H1 (cell line): Measurements from ENCODE around the gene SOAT2. TPM values are rescaled to one million over a fixed set of nuclear protein-coding genes. Genes with fewer than 3 reads are reported as not detected.
A peak's percentile ranks its signal among the peaks of the same experiment; 100 is the strongest.

ENCODE experiments used
- CTCF ChIA-PET: fragments of 300-600 bp; sonication (Branson Sonifier 250); formaldehyde crosslinking; loops from one replicate; lab custom pipeline; 2021; ENCODE audit not compliant: partially characterized antibody; lab: Charles Lee
- POLR2A ChIA-PET: fragments of 300-600 bp; sonication (Branson Sonifier 250); formaldehyde crosslinking; loops from one replicate; lab custom pipeline; 2021; ENCODE audit warnings: inconsistent platforms; ENCODE audit not compliant: partially characterized antibody; lab: Charles Lee
- DNase-seq, 2 experiments: peaks; one replicate each; pipeline versions ENCODE4 v3.0.0 to v3.0.0-alpha.2; 2010 to 2022; ENCODE audit warnings: low spot score in 2 of 2, low read depth in 1 of 2, mixed read lengths in 1 of 2
- FAIRE-seq: peaks from 2 replicates; lab custom pipeline; 2011; peaks lifted over from hg19 to GRCh38; lab: Jason Lieb, UNC
- H2AFZ ChIP-seq: 2 replicates; pipeline ENCODE4 v1.8.1; 2012; ENCODE audit warnings: low read length, inconsistent platforms
- H2AK5ac ChIP-seq: 2 replicates; pipeline ENCODE4 v1.6.1; 2013; ENCODE audit warnings: low read depth, low read length
- H2BK120ac ChIP-seq: replicated peaks from 2 replicates; pipeline ENCODE3; 2013; ENCODE audit warnings: low read depth, low read length, inconsistent platforms
- H2BK12ac ChIP-seq: 2 replicates; pipeline ENCODE4 v1.6.1; 2013; ENCODE audit warnings: low read depth, low read length
- H2BK15ac ChIP-seq: 2 replicates; pipeline ENCODE4 v1.6.1; 2013; ENCODE audit warnings: low read length
- H2BK20ac ChIP-seq: 2 replicates; pipeline ENCODE4 v1.6.1; 2013; ENCODE audit warnings: low read length
- H2BK5ac ChIP-seq: 2 replicates; pipeline ENCODE4 v1.6.1; 2013; ENCODE audit warnings: low read depth, low read length
- H3K14ac ChIP-seq: 2 replicates; pipeline ENCODE4 v1.6.1; 2013; ENCODE audit warnings: inconsistent platforms; ENCODE audit not compliant: insufficient read length
- H3K18ac ChIP-seq: 2 replicates; pipeline ENCODE4 v1.6.1; 2013; ENCODE audit warnings: low read length; ENCODE audit errors: extremely low read depth
- H3K23ac ChIP-seq: 2 replicates; pipeline ENCODE4 v1.6.1; 2013; ENCODE audit warnings: inconsistent platforms; ENCODE audit not compliant: insufficient read length
- H3K23me2 ChIP-seq: 2 replicates; pipeline ENCODE4 v1.6.1; 2013; ENCODE audit warnings: low read depth, low read length
- H3K27ac ChIP-seq: 2 replicates; pipeline ENCODE4 v1.6.1; 2011; ENCODE audit warnings: low read depth, low read length, inconsistent platforms
- H3K27me3 ChIP-seq, 4 experiments: replicated peaks in 1 of 4; 1 replicate in 1 of 4; 2 replicates in 3 of 4; pipeline versions ENCODE4 v1.6.1 to v1.8.1; 2011 to 2013; ENCODE audit warnings: low read length in 3 of 4, mild to moderate bottlenecking in 3 of 4, inconsistent platforms in 2 of 4, mixed read lengths in 2 of 4, moderate library complexity in 1 of 4; ENCODE audit not compliant: control insufficient read depth in 3 of 4, insufficient read depth in 3 of 4; ENCODE audit errors: extremely low read depth in 1 of 4
- H3K36me3 ChIP-seq, 4 experiments: 2 replicates each; pipeline versions ENCODE4 v1.6.1 to v1.8.1; 2011 to 2013; ENCODE audit warnings: mild to moderate bottlenecking in 4 of 4, low read length in 3 of 4, moderate library complexity in 2 of 4, control low read depth in 1 of 4, inconsistent platforms in 1 of 4; ENCODE audit not compliant: insufficient read depth in 4 of 4, control insufficient read depth in 2 of 4
- H3K4ac ChIP-seq: replicated peaks from 2 replicates; pipeline ENCODE3; 2013; ENCODE audit warnings: low read length, low read depth, mixed read lengths, inconsistent platforms; ENCODE audit not compliant: insufficient read length
- H3K4me1 ChIP-seq, 4 experiments: replicated peaks in 1 of 4; 1 replicate in 1 of 4; 2 replicates in 3 of 4; pipeline versions ENCODE4 v1.6.1 to v1.8.1; 2011 to 2013; ENCODE audit warnings: low read length in 3 of 4, inconsistent platforms in 2 of 4, mixed read lengths in 1 of 4; ENCODE audit not compliant: insufficient read depth in 4 of 4, control insufficient read depth in 3 of 4
- H3K4me2 ChIP-seq, 2 experiments: 2 replicates each; pipeline versions ENCODE4 v1.6.1 to v1.8.1; 2011 to 2013; ENCODE audit warnings: low read depth in 2 of 2, low read length in 2 of 2, control low read depth in 1 of 2, inconsistent platforms in 1 of 2, mild to moderate bottlenecking in 1 of 2; ENCODE audit not compliant: insufficient read depth in 1 of 2
- H3K4me3 ChIP-seq, 4 experiments: fragments of 200-600, 300-600 bp in 1 of 4; sonication (generic), shearing (Covaris generic), sonication (Bioruptor Twin) in 1 of 4; 2 replicates each; pipeline versions ENCODE4 v1.5.1 to v1.8.1; 2011 to 2016; ENCODE audit warnings: low read length in 4 of 4, low read depth in 3 of 4, control low read depth in 2 of 4, inconsistent platforms in 2 of 4, mild to moderate bottlenecking in 2 of 4, mixed read lengths in 1 of 4, moderate library complexity in 1 of 4; ENCODE audit not compliant: insufficient read depth in 2 of 4; ENCODE audit errors: extremely low read depth in 1 of 4
- H3K56ac ChIP-seq: replicated peaks from 2 replicates; pipeline ENCODE3; 2013; ENCODE audit warnings: low read depth, mild to moderate bottlenecking, mixed read lengths, low read length, inconsistent platforms; ENCODE audit not compliant: insufficient read length
- H3K79me1 ChIP-seq: 2 replicates; pipeline ENCODE4 v1.6.1; 2013; ENCODE audit warnings: low read depth, low read length, control low read depth
- H3K79me2 ChIP-seq, 2 experiments: 2 replicates each; pipeline versions ENCODE4 v1.6.1 to v1.8.1; 2012 to 2013; ENCODE audit warnings: low read length in 2 of 2, mild to moderate bottlenecking in 2 of 2, inconsistent platforms in 1 of 2; ENCODE audit not compliant: insufficient read depth in 2 of 2, control insufficient read depth in 1 of 2
- H3K9ac ChIP-seq, 4 experiments: replicated peaks in 1 of 4; 1 replicate in 1 of 4; 2 replicates in 3 of 4; pipeline versions ENCODE4 v1.6.1 to v1.8.1; 2011 to 2013; ENCODE audit warnings: low read depth in 3 of 4, low read length in 3 of 4, control low read depth in 2 of 4, mild to moderate bottlenecking in 2 of 4, moderate library complexity in 2 of 4, inconsistent platforms in 1 of 4; ENCODE audit errors: extremely low read depth in 1 of 4
- H3K9me3 ChIP-seq, 2 experiments: 2 replicates each; pipeline versions ENCODE4 v1.6.1 to v1.8.1; 2012 to 2013; ENCODE audit warnings: mild to moderate bottlenecking in 2 of 2, moderate library complexity in 2 of 2, control low read depth in 1 of 2, inconsistent platforms in 1 of 2, low read depth in 1 of 2, low read length in 1 of 2, mixed read lengths in 1 of 2; ENCODE audit not compliant: insufficient read depth in 2 of 2
- H4K20me1 ChIP-seq, 2 experiments: replicated peaks in 1 of 2; 2 replicates each; pipeline versions ENCODE3 to v1.8.1; 2011 to 2013; ENCODE audit warnings: inconsistent platforms in 2 of 2, low read length in 2 of 2, mild to moderate bottlenecking in 1 of 2; ENCODE audit not compliant: insufficient read depth in 2 of 2, control insufficient read depth in 1 of 2
- H4K5ac ChIP-seq: 2 replicates; pipeline ENCODE4 v1.6.1; 2013; ENCODE audit warnings: low read length, low read depth, mixed read lengths, inconsistent platforms; ENCODE audit not compliant: insufficient read length
- H4K8ac ChIP-seq: 2 replicates; pipeline ENCODE4 v1.8.0; 2013; ENCODE audit warnings: mild to moderate bottlenecking, moderate library complexity, low read length, inconsistent platforms; ENCODE audit not compliant: insufficient read depth; ENCODE audit errors: extremely low read depth
- H4K91ac ChIP-seq: replicated peaks from 2 replicates; pipeline ENCODE3; 2013; ENCODE audit warnings: low read length, mixed read lengths, inconsistent platforms; ENCODE audit not compliant: insufficient read length
- ASH2L ChIP-seq: fragments of 200-600, 300-600 bp; sonication (generic); IDR thresholded peaks from one replicate; pipeline ENCODE4 v1.7.1; 2017; ENCODE audit warnings: low read length
- BACH1 ChIP-seq: IDR thresholded peaks from 2 replicates; pipeline ENCODE4 v1.6.1; 2012; ENCODE audit warnings: low read length, improper control_type of control experiment
- CBX5 ChIP-seq: fragments of 300-800, 300-1000 bp; sonication (generic); IDR thresholded peaks from 2 replicates; pipeline ENCODE4 v1.7.1; 2016; ENCODE audit warnings: antibody characterized with exemption, low read length, low read depth
- EGR1 ChIP-seq: IDR thresholded peaks from 2 replicates; pipeline ENCODE4 v1.6.1; 2011; ENCODE audit warnings: low read depth, low read length, borderline replicate concordance
- HDAC2 ChIP-seq, 2 experiments: fragments of 300-600 bp in 1 of 2; sonication (generic) in 1 of 2; IDR thresholded peaks; 2 replicates each; pipeline ENCODE4 v1.6.1; 2011 to 2012; ENCODE audit warnings: low read depth in 2 of 2, low read length in 2 of 2, mild to moderate bottlenecking in 2 of 2, moderate library complexity in 2 of 2, borderline replicate concordance in 1 of 2, inconsistent platforms in 1 of 2
- KDM4A ChIP-seq: IDR thresholded peaks from one replicate; pipeline ENCODE4 v1.7.1; 2012; ENCODE audit warnings: low read depth, mild to moderate bottlenecking, moderate library complexity, low read length, inconsistent platforms; ENCODE audit not compliant: severe bottlenecking
- PHF8 ChIP-seq: fragments of 200-600 bp; sonication (generic); conservative IDR thresholded peaks from 2 replicates; pipeline ENCODE4 v1.7.1; 2012; ENCODE audit warnings: low read depth, mild to moderate bottlenecking, inconsistent platforms, low read length, moderate library complexity
- SAP30 ChIP-seq: fragments of 300-600 bp; sonication (generic); IDR thresholded peaks from 2 replicates; pipeline ENCODE4 v1.7.1; 2012; ENCODE audit warnings: low read length, moderate library complexity, mild to moderate bottlenecking, inconsistent platforms; ENCODE audit not compliant: insufficient read depth, insufficient replicate concordance
- SIN3A ChIP-seq, 2 experiments: IDR thresholded peaks in 1 of 2; conservative IDR thresholded peaks in 1 of 2; 2 replicates each; pipeline ENCODE4 v1.6.1; 2011 to 2012; ENCODE audit warnings: low read length in 2 of 2, improper control_type of control experiment in 1 of 2, low read depth in 1 of 2, mild to moderate bottlenecking in 1 of 2
- TCF12 ChIP-seq: IDR thresholded peaks from 2 replicates; pipeline ENCODE4 v1.6.1; 2011; ENCODE audit warnings: low read depth, mild to moderate bottlenecking, low read length
- TEAD4 ChIP-seq: IDR thresholded peaks from 2 replicates; pipeline ENCODE4 v1.6.1; 2012; ENCODE audit warnings: low read depth, low read length, inconsistent platforms, mixed read lengths
- ZNF274 ChIP-seq: IDR thresholded peaks from 2 replicates; pipeline ENCODE4 v1.7.0; 2012; ENCODE audit warnings: low read length, borderline replicate concordance; ENCODE audit errors: extremely low read depth
- WGBS, 2 experiments: shearing (Covaris generic) in 1 of 2; methylation state at CpG; one replicate each; pipeline versions ENCODE4 v1.1.6 to v1.1.7; 2013 to 2015; ENCODE audit warnings: low lambda C conversion rate in 2 of 2, mixed read lengths in 2 of 2, inconsistent platforms in 1 of 2, low coverage in 1 of 2, missing lambda C conversion rate in 1 of 2; ENCODE audit not compliant: insufficient replicate concordance in 2 of 2, insufficient coverage in 1 of 2, insufficient read length in 1 of 2; ENCODE audit errors: extremely low coverage in 1 of 2, missing lambda C conversion rate in 1 of 2; 5-methylcytosine and 5-hydroxymethylcytosine counted together
- polyA plus RNA-seq, 7 experiments: library from polyadenylated mRNA; depleted of rRNA in 3 of 7; stranded (reverse) in 5 of 7; unstranded in 2 of 7; fragments of >200 nt in 5 of 7; fragments of 200-250 nt in 2 of 7; gene quantifications; 1 replicate in 5 of 7; 2 replicates in 1 of 7; 4 replicates in 1 of 7; pipeline versions ENCODE4 v1.2.1 to v1.2.3, GENCODE V29; 2011 to 2013; ENCODE audit warnings: missing spikeins in 2 of 7, mixed read lengths in 2 of 7
- total RNA-seq: library from RNA; stranded (reverse); fragmentation: NEBNext Ultra II Directional; extraction: Animal tissue kit (Norgen Biotek cat#: 25700); gene quantifications from 2 replicates; pipeline ENCODE4 v1.2.1, GENCODE V29; 2021

Gene SOAT2
- total and polyA plus RNA-seq, 2 of the 8 experiments (the other 6 are each of a cell fraction or from before 2014, with no cell fraction given): 0.08 TPM; not detected in 1

GRCh38 chr12:53097207-53097563 is 6.1 kb upstream of the SOAT2 start:
- TF ChIP-seq BACH1: no peak
- TF ChIP-seq SIN3A (conservative IDR thresholded peaks at IDR 0.05 in 1 of 2, IDR thresholded peaks at IDR 0.05 in 1 of 2; ENCODE audit: low read depth in 1 of 2, low read length in 2 of 2): peak in 1 of 2 experiments; percentile 73; a peak in 1 of 4 replicates
- TF ChIP-seq SAP30: peak; percentile 77
- peak; percentile 40 for TF ChIP-seq KDM4A
- TF ChIP-seq PHF8: peak; percentile 24; the same call in 1 of the 2 replicates
- TF ChIP-seq EGR1: peak; percentile 67; the same call in 1 of the 2 replicates
- TF ChIP-seq TEAD4: peak; percentile 51; the same call in 1 of the 2 replicates
- TF ChIP-seq ASH2L: no peak
- no peak for TF ChIP-seq TCF12
- TF ChIP-seq ZNF274: no peak
- TF ChIP-seq HDAC2 (IDR thresholded peaks at IDR 0.05; ENCODE audit: borderline replicate concordance in 1 of 2, low read depth in 2 of 2, low read length in 2 of 2): 0 out of 4 replicates have a peak, but pooled peaks of 1 of the 2 experiments have one; percentile 17
- TF ChIP-seq CBX5: no peak
- Histone ChIP-seq H2BK15ac (no peak overlapping the region), H3K36me3 (no peaks in the 10 kb centered on the region), H2BK5ac (peak overlapping the region; percentile 52; the same call in 1 of the 2 replicates), H3K14ac (no peak overlapping the region), H3K4me2 (peak overlapping the region; percentile 95 to 99), H3K79me2 (no peaks in the 10 kb centered on the region), H3K27me3 (peaks cover 0 to 25% (median 15%) of the 10 kb centered on the region in 4 experiments; a peak in 5 of 7 replicates), H2BK20ac (peak overlapping the region; percentile 72; the same call in 1 of the 2 replicates), H3K4me1 (peaks cover 4 to 22% (median 5%) of the 10 kb centered on the region in 4 experiments), H4K91ac (peak overlapping the region; percentile 83), H2BK12ac (peak overlapping the region; percentile 75; the same call in 1 of the 2 replicates), H4K20me1 (no peaks in the 10 kb centered on the region), H4K8ac (no peak overlapping the region), H3K23me2 (peaks cover 28% of the 10 kb centered on the region), H2AFZ (peak overlapping the region; percentile 37; the same call in 1 of the 2 replicates), H3K23ac (no peak overlapping the region), H3K4me3 (peak overlapping the region; percentile 62 to 85 (median 77)), H3K9me3 (no peaks in the 10 kb centered on the region), H4K5ac (no peak overlapping the region), H3K9ac (no peak overlapping the region), H2BK120ac (no peak overlapping the region), H3K79me1 (no peaks in the 10 kb centered on the region), H3K56ac (peak overlapping the region; percentile 54), H2AK5ac (no peak overlapping the region), H3K18ac (no peak overlapping the region; the same call in 1 of the 2 replicates), H3K4ac (peak overlapping the region; percentile 83), H3K27ac (no peak overlapping the region)
- ChIA-PET CTCF (interaction anchor here (1.5 to 19.1 kb wide), 6 partner anchors 13 to 62 kb away, joined by 5 to 531 read pairs (median 31); partner anchors contain the start of gene SPRYD3), POLR2A (interaction anchor here (0.7 to 3.6 kb wide), 8 partner anchors 17 to 96 kb away, joined by 3 to 21 read pairs (median 6); partner anchors contain the start of genes EIF4B and SPRYD3)
- DNase-seq: no peak
- WGBS, 2 experiments: 1% methylated on average over 9 of the region's 9 CpGs; no CpG with 5 or more reads in 1 of the 2 experiments
- FAIRE-seq: no peak
